ENCODE measurements around the gene GEMIN4.

The GEMIN4 gene

DNA sequence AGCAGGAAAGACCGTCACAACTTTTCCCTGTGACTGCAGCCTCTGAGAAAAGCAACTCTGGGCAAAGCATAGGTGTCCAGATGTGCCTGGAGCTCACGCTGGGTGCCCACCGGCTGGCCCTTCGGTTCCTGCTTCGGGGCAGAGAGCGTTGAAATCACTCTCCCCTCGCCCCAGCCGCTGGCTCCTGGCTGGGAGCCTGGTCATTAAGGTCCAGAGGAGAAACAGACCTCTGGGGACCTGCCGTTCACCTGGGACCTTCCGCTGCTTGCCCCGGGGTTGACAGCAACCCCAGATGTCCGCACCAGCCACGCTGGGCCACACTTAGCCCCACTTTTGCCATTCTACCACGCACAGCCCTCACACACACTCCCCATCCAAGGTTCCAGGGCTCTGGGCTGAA, 43.2 kb upstream of the GEMIN4 start:
- H2BK15ac ChIP-seq (ENCODE audit: low read length): peak overlapping the region; percentile 63
- H2BK5ac ChIP-seq (ENCODE audit: low read length): peak overlapping the region; percentile 84
- no peak overlapping the region for H3K4me3 ChIP-seq (ENCODE audit: low read length in 2 of 2)
- H3K27me3 ChIP-seq (ENCODE audit: control insufficient read depth in 3 of 3, insufficient read depth in 3 of 3, low read depth in 1 of 3, low read length in 3 of 3): no peaks in the 10 kb centered on the region
- H2AK5ac ChIP-seq (ENCODE audit: low read depth, low read length): peak overlapping the region; percentile 41
- no peak overlapping the region for H4K91ac ChIP-seq (ENCODE audit: low read depth, low read length, poor library complexity)
- no peak overlapping the region for H3K23ac ChIP-seq (ENCODE audit: low read depth, low read length, poor library complexity)
- peak overlapping the region; percentile 1 for H3K18ac ChIP-seq (ENCODE audit: low read length)
- no peaks in the 10 kb centered on the region for H3K9me3 ChIP-seq (replicated peaks in 1 of 2; ENCODE audit: control insufficient read depth in 2 of 2, insufficient read depth in 1 of 2, low read depth in 1 of 2, low read length in 2 of 2)
- peaks cover 28 to 74% of the 10 kb centered on the region in 2 donors for H3K36me3 ChIP-seq (replicated peaks in 1 of 2; ENCODE audit: control insufficient read depth in 2 of 2, insufficient read depth in 2 of 2, low read length in 2 of 2)
- no peak overlapping the region for H3K27ac ChIP-seq (replicated peaks; ENCODE audit: low read length)
- no peak overlapping the region for H3K9ac ChIP-seq (ENCODE audit: low read depth, low read length, poor library complexity)
- no peak overlapping the region for H4K8ac ChIP-seq (ENCODE audit: low read depth, low read length)
- H2BK12ac ChIP-seq (ENCODE audit: low read length): peak overlapping the region; percentile 31
- no peak overlapping the region for H3K14ac ChIP-seq (ENCODE audit: low read length)
- no CpG with 5 or more reads among the region's 14 CpGs for WGBS, 2 donors (ENCODE audit: extremely low coverage in 2 of 2, insufficient read length in 2 of 2, insufficient replicate concordance in 1 of 2)
- no peak overlapping the region for H2AFZ ChIP-seq (ENCODE audit: low read length)
- H3K4me2 ChIP-seq (ENCODE audit: insufficient read depth, low read length, poor library complexity, severe bottlenecking): no peak overlapping the region
- H3K4ac ChIP-seq (ENCODE audit: low read length): no peak overlapping the region
- no peak for DNase-seq (ENCODE audit: low spot score)
- H3K4me1 ChIP-seq (ENCODE audit: control insufficient read depth in 2 of 2, insufficient read depth in 1 of 2, low read depth in 1 of 2, low read length in 2 of 2): peaks cover 7 to 12% of the 10 kb centered on the region in 2 donors
- peaks cover 4% of the 10 kb centered on the region for H3K79me1 ChIP-seq (ENCODE audit: low read depth, low read length)
- no peak overlapping the region for H2BK120ac ChIP-seq (ENCODE audit: low read depth, low read length)

DNA sequence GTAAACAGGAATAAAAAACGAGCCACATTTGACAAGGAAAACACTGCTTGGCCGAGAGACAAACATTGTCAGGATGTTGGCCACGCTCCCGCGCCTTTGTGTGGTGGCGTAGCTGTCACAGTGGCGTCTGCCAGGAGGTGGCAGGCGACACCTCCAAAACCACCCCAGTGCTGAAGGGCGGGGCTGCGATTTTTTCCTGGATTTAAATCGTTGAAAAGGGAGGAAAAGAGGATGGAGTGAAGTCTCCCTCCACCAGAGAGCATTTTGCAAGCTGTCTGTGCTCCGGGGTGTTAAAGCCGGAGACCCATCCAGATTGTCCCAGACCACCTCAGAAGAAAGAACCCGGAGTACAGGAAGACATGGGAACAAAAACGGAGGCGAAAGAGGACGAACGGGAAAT, 42.8 kb upstream of the GEMIN4 start:
- Histone ChIP-seq H3K4me1 (ENCODE audit: control insufficient read depth in 2 of 2, insufficient read depth in 1 of 2, low read depth in 1 of 2, low read length in 2 of 2) (peaks cover 7 to 12% of the 10 kb centered on the region in 2 donors), H2BK12ac (ENCODE audit: low read length) (no peak overlapping the region), H2AK5ac (ENCODE audit: low read depth, low read length) (peak overlapping the region; percentile 41), H3K27ac (replicated peaks; ENCODE audit: low read length) (no peak overlapping the region), H3K4me3 (ENCODE audit: low read length in 2 of 2) (no peak overlapping the region), H3K9me3 (replicated peaks in 1 of 2; ENCODE audit: control insufficient read depth in 2 of 2, insufficient read depth in 1 of 2, low read depth in 1 of 2, low read length in 2 of 2) (no peaks in the 10 kb centered on the region), H3K36me3 (replicated peaks in 1 of 2; ENCODE audit: control insufficient read depth in 2 of 2, insufficient read depth in 2 of 2, low read length in 2 of 2) (peaks cover 29 to 74% of the 10 kb centered on the region in 2 donors), H3K4me2 (ENCODE audit: insufficient read depth, low read length, poor library complexity, severe bottlenecking) (no peak overlapping the region), H2BK15ac (ENCODE audit: low read length) (peak overlapping the region; percentile 63), H3K27me3 (ENCODE audit: control insufficient read depth in 3 of 3, insufficient read depth in 3 of 3, low read depth in 1 of 3, low read length in 3 of 3) (no peaks in the 10 kb centered on the region), H4K91ac (ENCODE audit: low read depth, low read length, poor library complexity) (no peak overlapping the region), H3K23ac (ENCODE audit: low read depth, low read length, poor library complexity) (no peak overlapping the region), H4K8ac (ENCODE audit: low read depth, low read length) (no peak overlapping the region), H3K14ac (ENCODE audit: low read length) (no peak overlapping the region), H3K79me1 (ENCODE audit: low read depth, low read length) (peaks cover 4% of the 10 kb centered on the region), H3K18ac (ENCODE audit: low read length) (no peak overlapping the region), H2AFZ (ENCODE audit: low read length) (no peak overlapping the region), H3K9ac (ENCODE audit: low read depth, low read length, poor library complexity) (no peak overlapping the region), H2BK5ac (ENCODE audit: low read length) (peak overlapping the region; percentile 84), H3K4ac (ENCODE audit: low read length) (no peak overlapping the region), H2BK120ac (ENCODE audit: low read depth, low read length) (no peak overlapping the region)
- WGBS, 2 donors (ENCODE audit: extremely low coverage in 2 of 2, insufficient read length in 2 of 2, insufficient replicate concordance in 1 of 2): no CpG with 5 or more reads among the region's 18 CpGs
- peak; percentile 70 for DNase-seq (ENCODE audit: low spot score)

DNA sequence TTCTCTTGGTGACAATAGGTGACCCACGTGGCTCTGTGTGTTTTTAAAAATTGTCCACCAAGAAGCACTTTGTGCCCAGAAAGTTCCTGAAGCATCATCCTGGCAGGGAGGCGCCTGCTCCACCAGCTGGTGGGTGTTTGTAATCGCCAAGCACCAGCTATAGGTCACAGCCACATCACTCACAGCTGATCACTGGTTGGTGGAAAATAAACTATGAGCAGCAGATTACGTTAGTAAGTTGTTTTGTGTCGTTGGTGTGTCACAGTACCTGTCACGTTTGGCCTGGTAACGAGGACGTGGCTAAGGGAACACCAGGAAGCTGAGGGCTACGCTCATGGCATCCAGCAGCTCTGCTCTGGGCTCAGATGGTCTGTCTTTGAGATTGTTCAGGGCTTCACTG, 40.2 kb upstream of the GEMIN4 start:
- no peak overlapping the region for H2BK5ac ChIP-seq (ENCODE audit: low read length)
- H3K23ac ChIP-seq (ENCODE audit: low read depth, low read length, poor library complexity): no peak overlapping the region
- DNase-seq (ENCODE audit: low spot score): no peak
- peaks cover 36 to 76% of the 10 kb centered on the region in 2 donors for H3K36me3 ChIP-seq (replicated peaks in 1 of 2; ENCODE audit: control insufficient read depth in 2 of 2, insufficient read depth in 2 of 2, low read length in 2 of 2)
- H3K4me2 ChIP-seq (ENCODE audit: insufficient read depth, low read length, poor library complexity, severe bottlenecking): no peak overlapping the region
- H4K91ac ChIP-seq (ENCODE audit: low read depth, low read length, poor library complexity): no peak overlapping the region
- no peak overlapping the region for H3K9ac ChIP-seq (ENCODE audit: low read depth, low read length, poor library complexity)
- no peak overlapping the region for H2BK120ac ChIP-seq (ENCODE audit: low read depth, low read length)
- H3K27me3 ChIP-seq (ENCODE audit: control insufficient read depth in 3 of 3, insufficient read depth in 3 of 3, low read depth in 1 of 3, low read length in 3 of 3): no peaks in the 10 kb centered on the region
- no peak overlapping the region for H3K4me3 ChIP-seq (ENCODE audit: low read length in 2 of 2)
- no peak overlapping the region for H3K4ac ChIP-seq (ENCODE audit: low read length)
- no peak overlapping the region for H2AFZ ChIP-seq (ENCODE audit: low read length)
- no peak overlapping the region for H2BK15ac ChIP-seq (ENCODE audit: low read length)
- H2BK12ac ChIP-seq (ENCODE audit: low read length): no peak overlapping the region
- H3K9me3 ChIP-seq (replicated peaks in 1 of 2; ENCODE audit: control insufficient read depth in 2 of 2, insufficient read depth in 1 of 2, low read depth in 1 of 2, low read length in 2 of 2): no peaks in the 10 kb centered on the region
- peaks cover 4% of the 10 kb centered on the region for H3K79me1 ChIP-seq (ENCODE audit: low read depth, low read length)
- peaks cover 3 to 12% of the 10 kb centered on the region in 2 donors for H3K4me1 ChIP-seq (ENCODE audit: control insufficient read depth in 2 of 2, insufficient read depth in 1 of 2, low read depth in 1 of 2, low read length in 2 of 2)
- H3K14ac ChIP-seq (ENCODE audit: low read length): no peak overlapping the region
- H4K8ac ChIP-seq (ENCODE audit: low read depth, low read length): no peak overlapping the region
- no peak overlapping the region for H3K18ac ChIP-seq (ENCODE audit: low read length)
- WGBS, 2 donors (ENCODE audit: extremely low coverage in 2 of 2, insufficient read length in 2 of 2, insufficient replicate concordance in 1 of 2): no CpG with 5 or more reads among the region's 9 CpGs
- H2AK5ac ChIP-seq (ENCODE audit: low read depth, low read length): no peak overlapping the region
- no peak overlapping the region for H3K27ac ChIP-seq (replicated peaks; ENCODE audit: low read length)

DNA sequence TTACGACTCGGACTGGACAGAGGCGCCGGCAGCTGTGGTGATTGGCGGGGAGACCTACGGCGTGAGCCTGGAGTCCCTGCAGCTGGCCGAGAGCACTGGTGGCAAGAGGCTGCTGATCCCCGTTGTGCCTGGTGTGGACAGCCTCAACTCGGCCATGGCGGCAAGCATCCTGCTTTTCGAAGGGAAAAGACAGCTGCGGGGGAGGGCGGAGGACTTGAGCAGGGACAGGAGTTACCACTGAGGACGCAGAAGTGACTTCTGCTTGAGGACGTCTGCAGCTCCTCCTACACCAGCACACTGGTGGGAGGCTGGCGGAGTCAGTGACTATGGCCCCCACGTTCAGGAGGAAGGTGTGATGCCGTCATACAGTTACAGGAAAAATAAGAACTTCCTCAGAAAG, 39.8 kb upstream of the GEMIN4 start:
- H2BK12ac ChIP-seq (ENCODE audit: low read length): no peak overlapping the region
- no peak overlapping the region for H2BK120ac ChIP-seq (ENCODE audit: low read depth, low read length)
- DNase-seq (ENCODE audit: low spot score): no peak
- H3K9ac ChIP-seq (ENCODE audit: low read depth, low read length, poor library complexity): no peak overlapping the region
- H4K91ac ChIP-seq (ENCODE audit: low read depth, low read length, poor library complexity): no peak overlapping the region
- no peak overlapping the region for H3K4ac ChIP-seq (ENCODE audit: low read length)
- H3K27me3 ChIP-seq (ENCODE audit: control insufficient read depth in 3 of 3, insufficient read depth in 3 of 3, low read depth in 1 of 3, low read length in 3 of 3): no peaks in the 10 kb centered on the region
- peak overlapping the region; percentile 80 for H3K23ac ChIP-seq (ENCODE audit: low read depth, low read length, poor library complexity)
- H3K36me3 ChIP-seq (replicated peaks in 1 of 2; ENCODE audit: control insufficient read depth in 2 of 2, insufficient read depth in 2 of 2, low read length in 2 of 2): peaks cover 31 to 75% of the 10 kb centered on the region in 2 donors
- H2BK5ac ChIP-seq (ENCODE audit: low read length): no peak overlapping the region
- no peak overlapping the region for H2AK5ac ChIP-seq (ENCODE audit: low read depth, low read length)
- H3K79me1 ChIP-seq (ENCODE audit: low read depth, low read length): peaks cover 4% of the 10 kb centered on the region
- no CpG with 5 or more reads among the region's 19 CpGs for WGBS, 2 donors (ENCODE audit: extremely low coverage in 2 of 2, insufficient read length in 2 of 2, insufficient replicate concordance in 1 of 2)
- H4K8ac ChIP-seq (ENCODE audit: low read depth, low read length): no peak overlapping the region
- no peak overlapping the region for H3K14ac ChIP-seq (ENCODE audit: low read length)
- H2AFZ ChIP-seq (ENCODE audit: low read length): no peak overlapping the region
- H3K4me2 ChIP-seq (ENCODE audit: insufficient read depth, low read length, poor library complexity, severe bottlenecking): no peak overlapping the region
- no peak overlapping the region for H3K27ac ChIP-seq (replicated peaks; ENCODE audit: low read length)
- no peaks in the 10 kb centered on the region for H3K9me3 ChIP-seq (replicated peaks in 1 of 2; ENCODE audit: control insufficient read depth in 2 of 2, insufficient read depth in 1 of 2, low read depth in 1 of 2, low read length in 2 of 2)
- no peak overlapping the region for H3K4me3 ChIP-seq (ENCODE audit: low read length in 2 of 2)
- H3K18ac ChIP-seq (ENCODE audit: low read length): no peak overlapping the region
- H3K4me1 ChIP-seq (ENCODE audit: control insufficient read depth in 2 of 2, insufficient read depth in 1 of 2, low read depth in 1 of 2, low read length in 2 of 2): peaks cover 3 to 12% of the 10 kb centered on the region in 2 donors
- no peak overlapping the region for H2BK15ac ChIP-seq (ENCODE audit: low read length)

Measured in neuronal stem cell (in vitro differentiated cells).